RWPE1 (cell line): Measurements from ENCODE around the gene AMMECR1L.
"Not testable (repeated sequence)": the region's sequence is repeated elsewhere in the genome, so short reads cannot be mapped to it uniquely, and the experiment has no call there.

Source experiments
- CTCF ChIA-PET: fragments of 350-600 bp; sonication (Branson Sonifier 250); formaldehyde crosslinking; extraction: SDS; loops from one replicate; lab custom pipeline; 2021; lab: Yijun Ruan, JAX
- POLR2A ChIA-PET: fragments of 400-600 bp; formaldehyde crosslinking; extraction: SDS; loops from one replicate; lab custom pipeline; 2020; ENCODE audit warnings: antibody characterized with exemption; ENCODE audit not compliant: low non-redundant PET; lab: Yijun Ruan, JAX
- DNase-seq: peaks from one replicate; pipeline ENCODE4 v3.0.0; 2012; ENCODE audit warnings: low spot score
- H3K27ac ChIP-seq: fragments of 450-650 bp; 2 replicates; pipeline ENCODE4 v1.5.1; 2017
- TF ChIP-seq, protein P1 (sequence below): fragments of 450-650 bp; conservative IDR thresholded peaks from 2 replicates; pipeline ENCODE4 v1.5.1; 2017; ENCODE audit warnings: low read depth, mild to moderate bottlenecking

The AMMECR1L gene

DNA sequence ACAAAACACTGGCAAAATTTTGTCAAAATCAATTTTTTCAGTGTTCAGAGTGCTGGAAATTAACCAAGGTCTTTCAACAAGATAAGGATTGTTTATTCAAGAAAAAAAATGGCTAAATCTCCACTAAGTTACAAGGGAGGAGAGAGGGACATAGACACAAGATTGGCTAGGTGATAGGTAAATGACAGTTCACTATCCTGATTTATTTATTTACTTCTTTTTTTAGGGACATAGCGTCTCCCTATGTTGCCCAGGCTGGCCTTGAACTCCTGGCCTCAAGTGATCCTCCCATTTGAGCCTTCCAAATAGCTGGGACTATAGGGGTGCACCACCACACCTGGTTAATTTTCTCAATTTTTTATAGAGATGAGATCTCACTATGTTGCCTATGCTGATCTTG is 71.1 kb downstream of the AMMECR1L start:
- ChIA-PET CTCF (interaction anchor here (0.6 kb wide), 1 partner anchor 67 kb away, joined by 3 read pairs; no protein-coding TSS in a partner anchor), POLR2A (no interaction called here)
- TF ChIP-seq, protein P1, sequence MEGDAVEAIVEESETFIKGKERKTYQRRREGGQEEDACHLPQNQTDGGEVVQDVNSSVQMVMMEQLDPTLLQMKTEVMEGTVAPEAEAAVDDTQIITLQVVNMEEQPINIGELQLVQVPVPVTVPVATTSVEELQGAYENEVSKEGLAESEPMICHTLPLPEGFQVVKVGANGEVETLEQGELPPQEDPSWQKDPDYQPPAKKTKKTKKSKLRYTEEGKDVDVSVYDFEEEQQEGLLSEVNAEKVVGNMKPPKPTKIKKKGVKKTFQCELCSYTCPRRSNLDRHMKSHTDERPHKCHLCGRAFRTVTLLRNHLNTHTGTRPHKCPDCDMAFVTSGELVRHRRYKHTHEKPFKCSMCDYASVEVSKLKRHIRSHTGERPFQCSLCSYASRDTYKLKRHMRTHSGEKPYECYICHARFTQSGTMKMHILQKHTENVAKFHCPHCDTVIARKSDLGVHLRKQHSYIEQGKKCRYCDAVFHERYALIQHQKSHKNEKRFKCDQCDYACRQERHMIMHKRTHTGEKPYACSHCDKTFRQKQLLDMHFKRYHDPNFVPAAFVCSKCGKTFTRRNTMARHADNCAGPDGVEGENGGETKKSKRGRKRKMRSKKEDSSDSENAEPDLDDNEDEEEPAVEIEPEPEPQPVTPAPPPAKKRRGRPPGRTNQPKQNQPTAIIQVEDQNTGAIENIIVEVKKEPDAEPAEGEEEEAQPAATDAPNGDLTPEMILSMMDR = no peak
- no peak for DNase-seq
- H3K27ac ChIP-seq = no peak overlapping the region

DNA sequence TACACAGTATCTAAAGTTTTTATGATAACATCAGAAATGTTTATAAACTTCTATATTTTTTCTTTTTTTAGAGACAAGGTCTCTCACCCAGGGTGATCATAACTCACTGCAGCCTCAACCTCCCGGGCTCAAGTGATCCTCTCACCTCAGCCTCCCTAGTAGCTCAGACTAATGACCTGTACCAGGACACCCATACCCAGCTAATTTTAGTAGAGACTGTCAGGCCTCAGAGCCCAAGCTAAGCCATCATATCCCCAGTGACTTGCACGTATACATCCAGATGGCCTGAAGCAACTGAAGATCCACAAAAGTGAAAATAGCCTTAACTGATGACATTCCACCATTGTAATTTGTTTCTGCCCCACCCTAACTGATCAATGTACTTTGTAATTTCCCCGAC is 73.3 kb downstream of the AMMECR1L start:
- H3K27ac ChIP-seq, DNase-seq, POLR2A ChIA-PET: not testable (repeated sequence)
- CTCF ChIA-PET = interaction anchor here (1.4 kb wide), 1 partner anchor 9 kb away, joined by 6 read pairs; no protein-coding TSS in a partner anchor
